WTC11 (cell line): Measurements from ENCODE around the gene SANBR. TPM values are rescaled to one million over a fixed set of nuclear protein-coding genes. Genes with fewer than 3 reads are reported as not detected.

Experiments
- ATAC-seq: fragments of 200-7000 bp; cut with Tn5 transposase; 2 replicates; pipeline ENCODE4 v1.10.0; 2021; ENCODE audit warnings: mild to moderate bottlenecking, moderate library complexity
- CTCF ChIA-PET: fragments of 300-600 bp; sonication (Branson Sonifier 250); formaldehyde crosslinking; loops from one replicate; lab custom pipeline; 2021; ENCODE audit warnings: antibody characterized with exemption; lab: Charles Lee
- POLR2A ChIA-PET: fragments of 350-600 bp; sonication (Branson Sonifier 250); formaldehyde crosslinking; loops from one replicate; lab custom pipeline; 2021; ENCODE audit warnings: antibody characterized with exemption; lab: Charles Lee
- DNase-seq: peaks from one replicate; pipeline ENCODE4 v3.0.0; 2021; ENCODE audit warnings: low spot score
- H3K27ac Mint-ChIP-seq: 2 replicates; pipeline ENCODE4 v1.8.0; 2021; ENCODE audit warnings: mixed read lengths
- H3K27me3 Mint-ChIP-seq: 2 replicates; pipeline ENCODE4 v1.8.0; 2021; ENCODE audit warnings: low read depth, mild to moderate bottlenecking, moderate library complexity, mixed read lengths
- H3K36me3 Mint-ChIP-seq: 2 replicates; pipeline ENCODE4 v1.8.0; 2021; ENCODE audit warnings: mixed read lengths
- H3K4me1 Mint-ChIP-seq: 2 replicates; pipeline ENCODE4 v1.8.0; 2022; ENCODE audit warnings: mixed read lengths
- H3K4me3 Mint-ChIP-seq: 2 replicates; pipeline ENCODE4 v1.8.0; 2021; ENCODE audit warnings: mild to moderate bottlenecking, moderate library complexity, mixed read lengths
- H3K9me3 Mint-ChIP-seq: 2 replicates; pipeline ENCODE4 v1.8.0; 2021; ENCODE audit warnings: mixed read lengths
- CBFB ChIP-seq: sonication (generic); formaldehyde crosslinking; IDR thresholded peaks from 2 replicates; pipeline ENCODE4 v1.8.1; 2022; ENCODE audit warnings: mild to moderate bottlenecking, low read depth, missing genetic modification reagents
- CTCF ChIP-seq: fragments of 200-600 bp; IDR thresholded peaks from 2 replicates; pipeline ENCODE4 v1.8.0; 2022; ENCODE audit warnings: antibody characterized with exemption
- E2F4 ChIP-seq: sonication (generic); formaldehyde crosslinking; IDR thresholded peaks from 2 replicates; pipeline ENCODE4 v1.8.1; 2022; ENCODE audit warnings: low read depth, mild to moderate bottlenecking, moderate library complexity, missing genetic modification reagents, borderline replicate concordance
- FOXP1 ChIP-seq: sonication (generic); formaldehyde crosslinking; IDR thresholded peaks from 2 replicates; pipeline ENCODE4 v1.8.0; 2022; ENCODE audit warnings: missing genetic modification reagents, mild to moderate bottlenecking, moderate library complexity, borderline replicate concordance
- MYBL2 ChIP-seq: sonication (generic); formaldehyde crosslinking; IDR thresholded peaks from 2 replicates; pipeline ENCODE4 v1.8.1; 2023; ENCODE audit warnings: mild to moderate bottlenecking, moderate library complexity, missing genetic modification reagents
- NR1H2 ChIP-seq: sonication (generic); formaldehyde crosslinking; IDR thresholded peaks from 2 replicates; pipeline ENCODE4 v1.9.0; 2021; ENCODE audit warnings: mild to moderate bottlenecking, moderate library complexity, missing genetic modification reagents
- PREB ChIP-seq: sonication (generic); formaldehyde crosslinking; IDR thresholded peaks from 2 replicates; pipeline ENCODE4 v1.8.1; 2022; ENCODE audit warnings: mild to moderate bottlenecking, missing genetic modification reagents, moderate library complexity, borderline replicate concordance
- TEAD1 ChIP-seq: sonication (generic); formaldehyde crosslinking; IDR thresholded peaks from 2 replicates; pipeline ENCODE4 v1.8.0; 2022; ENCODE audit warnings: mild to moderate bottlenecking, missing genetic modification reagents
- ZNF281 ChIP-seq: sonication (generic); formaldehyde crosslinking; IDR thresholded peaks from 2 replicates; pipeline ENCODE4 v1.8.0; 2023; ENCODE audit warnings: mild to moderate bottlenecking, missing genetic modification reagents
- ZNF317 ChIP-seq: sonication (generic); formaldehyde crosslinking; IDR thresholded peaks from 2 replicates; pipeline ENCODE4 v1.8.1; 2023; ENCODE audit warnings: low read depth, mild to moderate bottlenecking, moderate library complexity, missing genetic modification reagents, borderline replicate concordance
- ZNF512 ChIP-seq: sonication (generic); formaldehyde crosslinking; IDR thresholded peaks from 2 replicates; pipeline ENCODE4 v1.8.1; 2022; ENCODE audit warnings: missing genetic modification reagents, borderline replicate concordance
- total RNA-seq: library from RNA; stranded (reverse); gene quantifications from 3 replicates; pipeline ENCODE4 v1.2.3, GENCODE V29; 2021

Gene SANBR
- total RNA-seq, 1 experiment from 2014 or later: 8.9 TPM

GRCh38 chr2:61111708-61112107 is 46.0 kb downstream of the SANBR start:
- POLR2A ChIA-PET: no interaction called here

More at GRCh38 chr2:61111708-61112107, 46.0 kb downstream of the SANBR start:
- H3K4me1 Mint-ChIP-seq: 0 out of 2 replicates have a peak, but pooled peaks cover 5% of the 10 kb centered on the region
- CTCF ChIA-PET: no interaction called here
- H3K27me3 Mint-ChIP-seq: no peaks in the 10 kb centered on the region; the same call in 1 of the 2 replicates
- H3K27ac Mint-ChIP-seq: no peak overlapping the region
- H3K36me3 Mint-ChIP-seq: peaks cover 36% of the 10 kb centered on the region
- H3K9me3 Mint-ChIP-seq: peaks cover 38% of the 10 kb centered on the region
- TF ChIP-seq NR1H2 (CRISPR knock-in tag) (no peak), E2F4 (no peak), CBFB (no peak), PREB (CRISPR knock-in tag) (no peak), CTCF (no peak), TEAD1 (CRISPR knock-in tag) (no peak), ZNF317 (CRISPR knock-in tag) (no peak), MYBL2 (no peak), FOXP1 (CRISPR knock-in tag) (no peak), ZNF512 (CRISPR knock-in tag) (no peak), ZNF281 (no peak)
- ATAC-seq (no peak), DNase-seq (no peak)
- no peak overlapping the region for H3K4me3 Mint-ChIP-seq
